Measurements from ENCODE around the gene RASD2.
A peak's percentile ranks its signal among the peaks of the same experiment; 100 is the strongest.

The RASD2 gene

GRCh38 chr22:35548722-35549112 lies 8.1 kb downstream of the RASD2 start:
- DNase-seq = no peak

GRCh38 chr22:35549328-35549727 lies 8.7 kb downstream of the RASD2 start:
- TF ChIP-seq CTCF (IDR thresholded peaks at IDR 0.05; ENCODE audit: low read depth, low read length) = no peak
- no peak for DNase-seq
- no peaks in the 10 kb centered on the region for H3K36me3 ChIP-seq
- H3K27me3 ChIP-seq = no peaks in the 10 kb centered on the region
- no peaks in the 10 kb centered on the region for H3K9me3 ChIP-seq
- H3K4me1 ChIP-seq = peaks cover 8% of the 10 kb centered on the region; the same call in 1 of the 2 replicates
- no peak overlapping the region for H3K4me3 ChIP-seq (ENCODE audit: low read depth, low read length)

More at GRCh38 chr22:35548722-35549112, 8.1 kb downstream of the RASD2 start:
- Histone ChIP-seq H3K27me3 (no peaks in the 10 kb centered on the region), H3K4me1 (peaks cover 8% of the 10 kb centered on the region; the same call in 1 of the 2 replicates), H3K36me3 (no peaks in the 10 kb centered on the region), H3K9me3 (no peaks in the 10 kb centered on the region), H3K4me3 (ENCODE audit: low read depth, low read length) (no peak overlapping the region)
- TF ChIP-seq CTCF (IDR thresholded peaks at IDR 0.05; ENCODE audit: low read depth, low read length) = no peak

- Histone ChIP-seq H3K4me3 (ENCODE audit: low read depth, low read length) (no peak overlapping the region), H3K36me3 (no peaks in the 10 kb centered on the region), H3K4me1 (peaks cover 12% of the 10 kb centered on the region), H3K27me3 (no peaks in the 10 kb centered on the region), H3K9me3 (no peaks in the 10 kb centered on the region)
- TF ChIP-seq CTCF (IDR thresholded peaks at IDR 0.05; ENCODE audit: low read depth, low read length) = no peak
- no peak for DNase-seq
These were observed 11.0 kb downstream of the RASD2 start for GRCh38 chr22:35551549-35552177.

- Histone ChIP-seq H3K27me3 (no peaks in the 10 kb centered on the region), H3K4me1 (peaks cover 12% of the 10 kb centered on the region), H3K9me3 (no peaks in the 10 kb centered on the region), H3K36me3 (no peaks in the 10 kb centered on the region), H3K4me3 (ENCODE audit: low read depth, low read length) (no peak overlapping the region)
- DNase-seq = peak; percentile 74
- no peak for TF ChIP-seq CTCF (IDR thresholded peaks at IDR 0.05; ENCODE audit: low read depth, low read length)
These were observed 11.7 kb downstream of the RASD2 start for GRCh38 chr22:35552196-35552842.

- no peaks in the 10 kb centered on the region for H3K27me3 ChIP-seq
- peaks cover 12% of the 10 kb centered on the region for H3K4me1 ChIP-seq
- H3K9me3 ChIP-seq = no peaks in the 10 kb centered on the region
- H3K36me3 ChIP-seq = no peaks in the 10 kb centered on the region
- H3K4me3 ChIP-seq (ENCODE audit: low read depth, low read length) = no peak overlapping the region
- no peak for DNase-seq
- TF ChIP-seq CTCF (IDR thresholded peaks at IDR 0.05; ENCODE audit: low read depth, low read length) = no peak
These were observed 12.2 kb downstream of the RASD2 start for GRCh38 chr22:35552846-35553245.

GRCh38 chr22:35553341-35553740 lies 12.7 kb downstream of the RASD2 start:
- Histone ChIP-seq H3K36me3 (no peaks in the 10 kb centered on the region), H3K9me3 (no peaks in the 10 kb centered on the region), H3K4me1 (peaks cover 12% of the 10 kb centered on the region), H3K27me3 (no peaks in the 10 kb centered on the region), H3K4me3 (ENCODE audit: low read depth, low read length) (no peak overlapping the region)
- no peak for DNase-seq
- no peak for TF ChIP-seq CTCF (IDR thresholded peaks at IDR 0.05; ENCODE audit: low read depth, low read length)

Data from BE2C (cell line).